K562 (cell line): ENCODE measurements around the gene PLEKHO2. TPM values are rescaled to one million over a fixed set of nuclear protein-coding genes. Genes with fewer than 3 reads are reported as not detected.
A peak's percentile ranks its signal among the peaks of the same experiment; 100 is the strongest.

Experiments
- CAMTA2 ChIP-seq: fragments of 250-450 bp; sonication (Bioruptor Pico); conservative IDR thresholded peaks from 2 replicates; pipeline ENCODE4 v1.5.1; 2022
- ELF1 ChIP-seq: fragments of 200-800 bp; sonication (Bioruptor generic); IDR thresholded peaks from 2 replicates; pipeline ENCODE4 v1.6.1; 2016; ENCODE audit warnings: missing genetic modification characterization, missing compliant biosample characterization
- ERF ChIP-seq: fragments of 450-650 bp; formaldehyde crosslinking; IDR thresholded peaks from 2 replicates; pipeline ENCODE4 v1.4.0; 2020; ENCODE audit warnings: mild to moderate bottlenecking, mixed read lengths
- MAFK ChIP-seq: IDR thresholded peaks from 2 replicates; pipeline ENCODE4 v1.6.1; 2011; ENCODE audit warnings: low read length, improper control_type of control experiment
- MED1 ChIP-seq: sonication (generic); formaldehyde crosslinking; IDR thresholded peaks from 2 replicates; pipeline ENCODE4 v1.8.1; 2023; ENCODE audit warnings: missing genetic modification reagents, borderline replicate concordance
- MEIS2 ChIP-seq: fragments of 450-650 bp; IDR thresholded peaks from 2 replicates; pipeline ENCODE4 v1.6.1; 2014; ENCODE audit warnings: mild to moderate bottlenecking; ENCODE audit not compliant: partially characterized antibody
- MXI1 ChIP-seq: IDR thresholded peaks from 2 replicates; pipeline ENCODE4 v1.6.1; 2011; ENCODE audit warnings: low read depth, mild to moderate bottlenecking, improper control_type of control experiment, low read length
- POU5F1 ChIP-seq: fragments of 150-350 bp; IDR thresholded peaks from 2 replicates; pipeline ENCODE4 v1.6.1; 2014; ENCODE audit warnings: borderline replicate concordance, low read length, low read depth, mild to moderate bottlenecking; ENCODE audit not compliant: partially characterized antibody
- PTTG1 ChIP-seq: fragments of 450-650 bp; IDR thresholded peaks from 2 replicates; pipeline ENCODE4 v1.6.1; 2016; ENCODE audit warnings: low read depth, mild to moderate bottlenecking, missing genetic modification characterization, missing compliant biosample characterization
- SIX5 ChIP-seq, 2 experiments: IDR thresholded peaks; 2 replicates each; pipeline ENCODE4 v1.6.1; 2011; ENCODE audit warnings: low read length in 2 of 2, borderline replicate concordance in 1 of 2, low read depth in 1 of 2, mild to moderate bottlenecking in 1 of 2, moderate library complexity in 1 of 2; ENCODE audit not compliant: insufficient read depth in 1 of 2
- SMARCE1 ChIP-seq: fragments of 450-650 bp; IDR thresholded peaks from 2 replicates; pipeline ENCODE4 v1.7.1; 2016; ENCODE audit warnings: mild to moderate bottlenecking
- ZFP36 ChIP-seq: fragments of 150-350 bp; IDR thresholded peaks from 2 replicates; pipeline ENCODE4 v1.6.1; 2018; ENCODE audit warnings: low read length, low read depth; ENCODE audit not compliant: partially characterized antibody
- ZNF316 ChIP-seq: fragments of 450-650 bp; IDR thresholded peaks from 2 replicates; pipeline ENCODE4 v1.6.1; 2016
- ZNF583 ChIP-seq: fragments of 250-450 bp; sonication (Bioruptor Pico); IDR thresholded peaks from 2 replicates; pipeline ENCODE4 v1.4.0; 2020
- ZNF77 ChIP-seq: fragments of 250-450 bp; sonication (Bioruptor Pico); IDR thresholded peaks from 2 replicates; pipeline ENCODE4 v1.5.0; 2020
- ZSCAN29 ChIP-seq: fragments of 450-650 bp; IDR thresholded peaks from 2 replicates; pipeline ENCODE4 v1.6.1; 2017
- polyA plus RNA-seq, 8 experiments: library from polyadenylated mRNA; depleted of rRNA in 4 of 8; stranded (reverse) in 5 of 8; unstranded in 3 of 8; fragments of >200 nt; fragmentation: Nextera tagmentation in 2 of 8; fragmentation: Illumina TruSeq in 1 of 8; extraction: Ambion mirVana in 2 of 8; extraction: Trizol in 1 of 8; gene quantifications; 2 replicates each; pipeline versions ENCODE4 v1.2.1 to v1.2.3, GENCODE V29; 2011 to 2014; ENCODE audit warnings: inconsistent platforms in 1 of 8, missing spikeins in 1 of 8
- total RNA-seq, 7 experiments: library from RNA; depleted of rRNA in 6 of 7; stranded (reverse); fragments of >200 nt in 6 of 7; fragmentation: Illumina TruSeq in 2 of 7; extraction: Trizol in 2 of 7; gene quantifications; 2 replicates each; pipeline versions ENCODE4 v1.2.1 to v1.2.3, GENCODE V29; 2011 to 2021; ENCODE audit warnings: low replicate concordance in 1 of 7
- TF ChIP-seq, protein P1 (sequence below): fragments of 450-650 bp; formaldehyde crosslinking; IDR thresholded peaks from 2 replicates; pipeline ENCODE4 v1.4.0; 2020; ENCODE audit warnings: mild to moderate bottlenecking
- TF ChIP-seq, protein P2 (sequence below), 2 experiments: fragments of 450-650 bp in 1 of 2; sonication (generic) in 1 of 2; formaldehyde crosslinking in 1 of 2; IDR thresholded peaks; 2 replicates each; pipeline versions ENCODE4 v1.7.1 to v1.9.0; 2016 to 2022; ENCODE audit warnings: inconsistent platforms in 1 of 2, mild to moderate bottlenecking in 1 of 2, missing genetic modification reagents in 1 of 2
- TF ChIP-seq, protein P3 (sequence below): sonication (generic); formaldehyde crosslinking; IDR thresholded peaks from 2 replicates; pipeline ENCODE4 v1.5.0; 2020; ENCODE audit warnings: missing genetic modification reagents

The PLEKHO2 gene
- total and polyA plus RNA-seq, 9 of the 15 experiments (the other 6 are each of a cell fraction or from before 2014, with no cell fraction given), result 0.24 to 8.8 (median 5.5) TPM

DNA sequence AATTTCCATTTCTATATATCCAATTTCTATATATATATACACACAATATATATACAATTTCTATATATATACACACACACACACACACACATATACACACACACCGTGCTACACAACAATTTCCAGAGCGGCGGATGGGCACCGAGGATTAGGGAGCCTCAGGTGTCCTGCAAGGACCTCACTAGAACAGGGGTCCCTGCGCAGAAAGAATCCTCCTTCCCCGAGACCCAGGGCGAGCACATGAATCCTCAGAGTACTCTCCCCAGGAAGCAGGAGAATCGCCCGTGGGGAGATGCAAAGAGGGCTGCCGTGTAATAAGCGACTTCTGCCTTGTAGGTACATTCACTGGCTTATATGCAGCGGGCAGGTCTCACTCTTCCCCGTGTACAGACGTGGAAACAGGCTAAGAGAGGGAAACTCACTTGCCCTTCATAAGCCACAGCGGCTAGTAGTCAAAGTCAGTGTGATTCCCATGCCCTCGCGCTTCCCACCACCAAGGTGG is 16.7 kb upstream of the PLEKHO2 start (continued):
- TF ChIP-seq ZFP36 (no peak), MED1 (CRISPR knock-in tag) (no peak), SIX5 (IDR thresholded peaks at IDR 0.05; ENCODE audit: borderline replicate concordance in 1 of 2, insufficient read depth in 1 of 2, low read depth in 1 of 2, low read length in 2 of 2) (no peak), PTTG1 (no peak), MAFK (no peak), MEIS2 (no peak), ZNF77 (CRISPR knock-in tag) (no peak), ELF1 (tag) (no peak), ZSCAN29 (0 out of 2 replicates have a peak, but pooled peaks have one; percentile 57), ZNF583 (CRISPR knock-in tag) (0 out of 2 replicates have a peak, but pooled peaks have one; percentile 26), ERF (CRISPR knock-in tag) (no peak), SMARCE1 (no peak), MXI1 (no peak), ZNF316 (no peak), CAMTA2 (CRISPR knock-in tag) (no peak), POU5F1 (no peak)
- TF ChIP-seq, protein P1, sequence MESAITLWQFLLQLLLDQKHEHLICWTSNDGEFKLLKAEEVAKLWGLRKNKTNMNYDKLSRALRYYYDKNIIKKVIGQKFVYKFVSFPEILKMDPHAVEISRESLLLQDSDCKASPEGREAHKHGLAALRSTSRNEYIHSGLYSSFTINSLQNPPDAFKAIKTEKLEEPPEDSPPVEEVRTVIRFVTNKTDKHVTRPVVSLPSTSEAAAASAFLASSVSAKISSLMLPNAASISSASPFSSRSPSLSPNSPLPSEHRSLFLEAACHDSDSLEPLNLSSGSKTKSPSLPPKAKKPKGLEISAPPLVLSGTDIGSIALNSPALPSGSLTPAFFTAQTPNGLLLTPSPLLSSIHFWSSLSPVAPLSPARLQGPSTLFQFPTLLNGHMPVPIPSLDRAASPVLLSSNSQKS (CRISPR knock-in tag), result no peak
- TF ChIP-seq, protein P2, sequence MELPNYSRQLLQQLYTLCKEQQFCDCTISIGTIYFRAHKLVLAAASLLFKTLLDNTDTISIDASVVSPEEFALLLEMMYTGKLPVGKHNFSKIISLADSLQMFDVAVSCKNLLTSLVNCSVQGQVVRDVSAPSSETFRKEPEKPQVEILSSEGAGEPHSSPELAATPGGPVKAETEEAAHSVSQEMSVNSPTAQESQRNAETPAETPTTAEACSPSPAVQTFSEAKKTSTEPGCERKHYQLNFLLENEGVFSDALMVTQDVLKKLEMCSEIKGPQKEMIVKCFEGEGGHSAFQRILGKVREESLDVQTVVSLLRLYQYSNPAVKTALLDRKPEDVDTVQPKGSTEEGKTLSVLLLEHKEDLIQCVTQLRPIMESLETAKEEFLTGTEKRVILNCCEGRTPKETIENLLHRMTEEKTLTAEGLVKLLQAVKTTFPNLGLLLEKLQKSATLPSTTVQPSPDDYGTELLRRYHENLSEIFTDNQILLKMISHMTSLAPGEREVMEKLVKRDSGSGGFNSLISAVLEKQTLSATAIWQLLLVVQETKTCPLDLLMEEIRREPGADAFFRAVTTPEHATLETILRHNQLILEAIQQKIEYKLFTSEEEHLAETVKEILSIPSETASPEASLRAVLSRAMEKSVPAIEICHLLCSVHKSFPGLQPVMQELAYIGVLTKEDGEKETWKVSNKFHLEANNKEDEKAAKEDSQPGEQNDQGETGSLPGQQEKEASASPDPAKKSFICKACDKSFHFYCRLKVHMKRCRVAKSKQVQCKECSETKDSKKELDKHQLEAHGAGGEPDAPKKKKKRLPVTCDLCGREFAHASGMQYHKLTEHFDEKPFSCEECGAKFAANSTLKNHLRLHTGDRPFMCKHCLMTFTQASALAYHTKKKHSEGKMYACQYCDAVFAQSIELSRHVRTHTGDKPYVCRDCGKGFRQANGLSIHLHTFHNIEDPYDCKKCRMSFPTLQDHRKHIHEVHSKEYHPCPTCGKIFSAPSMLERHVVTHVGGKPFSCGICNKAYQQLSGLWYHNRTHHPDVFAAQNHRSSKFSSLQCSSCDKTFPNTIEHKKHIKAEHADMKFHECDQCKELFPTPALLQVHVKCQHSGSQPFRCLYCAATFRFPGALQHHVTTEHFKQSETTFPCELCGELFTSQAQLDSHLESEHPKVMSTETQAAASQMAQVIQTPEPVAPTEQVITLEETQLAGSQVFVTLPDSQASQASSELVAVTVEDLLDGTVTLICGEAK (IDR thresholded peaks at IDR 0.05), result peak; percentile 33; the same call in 1 of the 2 replicates
- TF ChIP-seq, protein P2 (CRISPR knock-in tag; IDR thresholded peaks at IDR 0.05), result no peak
- TF ChIP-seq, protein P3, sequence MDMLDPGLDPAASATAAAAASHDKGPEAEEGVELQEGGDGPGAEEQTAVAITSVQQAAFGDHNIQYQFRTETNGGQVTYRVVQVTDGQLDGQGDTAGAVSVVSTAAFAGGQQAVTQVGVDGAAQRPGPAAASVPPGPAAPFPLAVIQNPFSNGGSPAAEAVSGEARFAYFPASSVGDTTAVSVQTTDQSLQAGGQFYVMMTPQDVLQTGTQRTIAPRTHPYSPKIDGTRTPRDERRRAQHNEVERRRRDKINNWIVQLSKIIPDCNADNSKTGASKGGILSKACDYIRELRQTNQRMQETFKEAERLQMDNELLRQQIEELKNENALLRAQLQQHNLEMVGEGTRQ (CRISPR knock-in tag), result no peak
